Common myeloid progenitor, CD34-positive (primary cell): Measurements from ENCODE around the gene NOL7.

Experiments used
- CTCF ChIA-PET: fragments of 350-600 bp; sonication (Branson Sonifier 250); formaldehyde crosslinking; loops from one replicate; lab custom pipeline; 2021; ENCODE audit warnings: antibody characterized with exemption; lab: Charles Lee
- POLR2A ChIA-PET: fragments of 350-600 bp; sonication (Branson Sonifier 250); formaldehyde crosslinking; loops from one replicate; lab custom pipeline; 2021; ENCODE audit warnings: antibody characterized with exemption; lab: Charles Lee
- DNase-seq, 3 donors: peaks; one replicate each; pipeline versions ENCODE4 v3.0.0 to v3.0.0-alpha.2; 2013
- H3K27ac ChIP-seq, 2 experiments: 1 replicate in 1 of 2; 2 replicates in 1 of 2; pipeline ENCODE4 v1.7.0; 2013; ENCODE audit warnings: inconsistent platforms in 2 of 2, low read length in 2 of 2, mild to moderate bottlenecking in 2 of 2, low read depth in 1 of 2, moderate library complexity in 1 of 2; ENCODE audit not compliant: severe bottlenecking in 2 of 2, insufficient read depth in 1 of 2, poor library complexity in 1 of 2
- H3K27me3 ChIP-seq, 5 experiments: replicated peaks in 2 of 5; 1 replicate in 3 of 5; 2 replicates in 2 of 5; pipeline versions ENCODE4 v1.6.1 to v1.7.0; 2013; ENCODE audit warnings: low read length in 4 of 5, mild to moderate bottlenecking in 2 of 5, moderate library complexity in 2 of 5, inconsistent platforms in 1 of 5; ENCODE audit not compliant: insufficient read depth in 5 of 5, control insufficient read depth in 4 of 5
- H3K36me3 ChIP-seq, 4 experiments: 1 replicate in 2 of 4; 2 replicates in 2 of 4; pipeline versions ENCODE4 v1.6.1 to v1.7.0; 2013; ENCODE audit warnings: low read length in 3 of 4, control low read depth in 1 of 4, mild to moderate bottlenecking in 1 of 4; ENCODE audit not compliant: control insufficient read depth in 4 of 4, insufficient read depth in 4 of 4
- H3K4me1 ChIP-seq, 4 experiments: 1 replicate in 3 of 4; 2 replicates in 1 of 4; pipeline versions ENCODE4 v1.6.1 to v1.7.1; 2013; ENCODE audit warnings: low read length in 3 of 4, mild to moderate bottlenecking in 3 of 4, control low read depth in 1 of 4, inconsistent platforms in 1 of 4, moderate library complexity in 1 of 4; ENCODE audit not compliant: control insufficient read depth in 4 of 4, insufficient read depth in 4 of 4; ENCODE audit errors: control extremely low read depth in 1 of 4
- H3K4me3 ChIP-seq, 7 experiments: 1 replicate in 4 of 7; 2 replicates in 3 of 7; pipeline versions ENCODE4 v1.5.1 to v1.7.0; 2013; ENCODE audit warnings: mild to moderate bottlenecking in 7 of 7, low read length in 6 of 7, moderate library complexity in 6 of 7, inconsistent platforms in 2 of 7, low read depth in 2 of 7, control low read depth in 1 of 7; ENCODE audit not compliant: insufficient read depth in 4 of 7, control insufficient read depth in 1 of 7; ENCODE audit errors: extremely low read depth in 1 of 7
- H3K9me3 ChIP-seq, 5 experiments: 1 replicate in 4 of 5; 2 replicates in 1 of 5; pipeline versions ENCODE4 v1.6.1 to v1.7.1; 2013; ENCODE audit warnings: low read length in 4 of 5, mild to moderate bottlenecking in 2 of 5, inconsistent platforms in 1 of 5, low read depth in 1 of 5, moderate library complexity in 1 of 5; ENCODE audit not compliant: control insufficient read depth in 4 of 5, insufficient read depth in 2 of 5; ENCODE audit errors: control extremely low read depth in 1 of 5
- WGBS: methylation state at CpG from one replicate; pipeline ENCODE4 v1.1.5; 2013; ENCODE audit not compliant: insufficient coverage; 5-methylcytosine and 5-hydroxymethylcytosine counted together

NOL7 gene

DNA sequence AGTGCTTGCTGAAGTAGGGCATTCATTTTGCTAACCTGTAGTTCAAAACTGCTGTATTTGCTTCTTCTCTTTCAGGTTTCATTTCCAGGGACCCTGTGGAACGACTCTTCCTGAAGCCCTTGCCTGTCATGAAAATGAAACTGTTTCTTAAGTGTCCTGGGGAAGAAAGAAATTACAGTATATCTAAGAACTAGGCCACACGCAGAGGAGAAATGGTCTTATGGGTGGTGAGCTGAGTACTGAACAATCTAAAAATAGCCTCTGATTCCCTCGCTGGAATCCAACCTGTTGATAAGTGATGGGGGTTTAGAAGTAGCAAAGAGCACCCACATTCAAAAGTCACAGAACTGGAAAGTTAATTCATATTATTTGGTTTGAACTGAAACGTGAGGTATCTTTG, 3.4 kb upstream of the NOL7 start:
- 25% methylated on average over 3 of the region's 4 CpGs for WGBS
- peaks cover 11 to 38% (median 21%) of the 10 kb centered on the region in 4 experiments for H3K4me1 ChIP-seq
- H3K9me3 ChIP-seq = no peaks in the 10 kb centered on the region
- POLR2A ChIA-PET = interaction anchor here (0.9 kb wide), 1 partner anchor 17 kb away, joined by 4 read pairs; no protein-coding TSS in a partner anchor
- no peaks in the 10 kb centered on the region for H3K27me3 ChIP-seq
- peak in 2 of 3 donors; percentile 43 to 52 for DNase-seq
- CTCF ChIA-PET = interaction anchor here (2.5 kb wide), 1 partner anchor 37 kb away, joined by 10 read pairs; the partner anchor contains the start of gene SIRT5
- peak overlapping the region in 3 of 7 experiments; percentile 6 to 50 (median 40) for H3K4me3 ChIP-seq
- H3K27ac ChIP-seq = peak overlapping the region; percentile 30 to 59
- peaks cover 0 to 9% (median 2%) of the 10 kb centered on the region in 4 experiments for H3K36me3 ChIP-seq

DNA sequence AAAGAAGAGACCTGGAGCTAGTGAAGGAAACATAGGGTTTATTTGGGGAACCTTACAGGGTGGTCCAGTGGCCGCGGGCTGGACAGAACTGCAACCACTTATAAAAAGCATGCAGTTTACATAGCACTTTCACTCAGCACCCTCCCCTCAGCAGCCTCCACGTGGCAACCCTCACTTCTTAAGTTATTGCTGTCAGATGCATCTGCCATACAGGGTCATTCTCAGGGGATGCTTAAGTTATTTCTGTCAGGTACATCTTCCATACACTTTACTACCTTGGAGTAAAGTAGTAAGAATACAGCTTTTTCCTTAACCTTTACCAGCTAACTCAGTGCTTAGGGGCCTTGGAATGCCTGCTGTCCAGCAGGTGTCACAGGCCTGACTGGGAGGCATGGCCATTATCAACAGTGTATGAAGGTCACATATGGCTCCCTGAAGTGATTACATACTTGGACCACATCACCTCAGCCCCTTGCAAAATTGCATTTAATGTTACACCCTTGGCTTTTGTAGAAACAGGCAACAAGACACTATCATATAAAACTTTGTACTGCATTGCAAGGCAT, 2.0 kb upstream of the NOL7 start:
- Histone ChIP-seq H3K9me3 (no peaks in the 10 kb centered on the region), H3K4me3 (no peak overlapping the region), H3K27ac (no peak overlapping the region), H3K4me1 (peaks cover 11 to 41% (median 24%) of the 10 kb centered on the region in 4 experiments), H3K27me3 (no peaks in the 10 kb centered on the region), H3K36me3 (peaks cover 3 to 20% (median 11%) of the 10 kb centered on the region in 4 experiments)
- WGBS = 79% methylated on average over 2 of the region's 3 CpGs
- ChIA-PET POLR2A (no interaction called here), CTCF (interaction anchor here (2.5 to 5.2 kb wide), 2 partner anchors 13 to 38 kb away, joined by 10 to 29 read pairs; partner anchors contain the start of gene SIRT5)
- DNase-seq = no peak

DNA sequence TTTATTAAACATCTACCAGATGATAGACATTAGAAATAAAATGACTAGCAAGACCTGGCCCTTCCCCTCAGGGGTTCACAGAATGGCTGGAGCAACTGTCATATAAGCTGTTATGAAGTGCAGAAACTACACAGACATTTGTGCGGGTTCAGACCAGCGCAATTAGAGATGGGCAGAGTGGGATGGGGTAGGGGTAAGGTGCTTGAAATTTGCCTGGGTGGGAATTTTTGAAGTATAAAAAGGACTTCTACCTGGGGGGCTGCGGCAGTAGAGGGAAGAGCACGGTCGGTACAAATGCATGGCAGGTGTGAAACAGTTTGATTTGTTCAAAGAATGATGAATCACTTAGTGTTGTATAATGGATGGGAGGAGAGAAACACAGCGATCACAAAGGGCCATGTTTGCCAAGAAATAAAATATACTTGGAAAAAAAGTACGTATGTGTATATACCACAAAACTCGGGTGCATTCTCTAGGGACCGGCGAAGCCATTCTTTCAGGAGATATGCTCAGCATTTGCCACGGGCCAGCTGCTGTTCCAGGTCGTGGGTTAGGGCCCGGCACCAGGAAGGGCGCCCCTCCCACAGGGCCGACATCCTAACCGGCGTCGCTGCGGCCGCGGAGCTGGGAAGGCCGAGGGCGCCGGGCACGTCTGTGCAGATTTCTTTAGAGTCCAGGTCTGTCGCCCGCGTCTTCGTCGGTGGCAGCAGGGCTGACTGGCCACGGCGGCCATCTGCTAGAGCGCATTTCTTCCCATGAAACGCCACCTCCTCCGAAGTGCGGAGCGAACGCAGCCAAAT, 809 bp upstream of the NOL7 start:
- H3K27me3 ChIP-seq = no peaks in the 10 kb centered on the region
- no peaks in the 10 kb centered on the region for H3K9me3 ChIP-seq
- peak overlapping the region in 1 of 2 experiments; percentile 89 for H3K27ac ChIP-seq
- 9% methylated on average over 30 of the region's 38 CpGs for WGBS
- peaks cover 11 to 41% (median 24%) of the 10 kb centered on the region in 4 experiments for H3K4me1 ChIP-seq
- peaks cover 8 to 30% (median 19%) of the 10 kb centered on the region in 4 experiments for H3K36me3 ChIP-seq
- ChIA-PET CTCF (interaction anchor here (0.9 to 5.2 kb wide), 10 partner anchors 10 to 276 kb away, joined by 3 to 29 read pairs (median 4); partner anchors contain the start of gene SIRT5), POLR2A (interaction anchor here (1.1 to 2.4 kb wide), 5 partner anchors 21 to 152 kb away, joined by 3 to 9 read pairs (median 4); partner anchors contain the start of genes RANBP9 and SIRT5)
- H3K4me3 ChIP-seq = peak overlapping the region; percentile 61 to 99 (median 93)
- DNase-seq = no peak

DNA sequence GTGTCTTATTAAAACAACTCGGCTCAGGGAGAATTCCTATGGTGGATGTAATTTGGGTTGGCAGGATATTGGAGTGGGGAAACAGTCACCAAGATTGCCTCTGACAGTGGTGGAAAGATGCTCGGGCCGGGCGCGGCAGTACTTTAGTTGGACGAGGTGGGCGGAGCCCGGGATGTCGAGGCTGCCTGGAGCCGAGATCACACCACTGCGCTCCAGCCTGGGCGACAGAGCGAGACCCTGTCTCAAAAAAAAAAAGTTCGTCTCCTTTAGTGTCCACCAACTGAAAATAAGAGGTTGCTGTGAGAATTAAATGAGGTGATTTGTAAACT, 621 bp downstream of the NOL7 start:
- H3K4me3 ChIP-seq = peak overlapping the region; percentile 61 to 99 (median 93)
- H3K27me3 ChIP-seq = no peaks in the 10 kb centered on the region
- peak overlapping the region; percentile 84 to 89 for H3K27ac ChIP-seq
- DNase-seq = peak in 2 of 3 donors; percentile 48 to 49
- H3K4me1 ChIP-seq = peaks cover 11 to 36% (median 24%) of the 10 kb centered on the region in 4 experiments
- peaks cover 9 to 42% (median 29%) of the 10 kb centered on the region in 4 experiments for H3K36me3 ChIP-seq
- WGBS = 0% methylated on average over 1 of the region's 14 CpGs
- H3K9me3 ChIP-seq = no peaks in the 10 kb centered on the region
- POLR2A ChIA-PET = interaction anchor here (1.1 to 2.4 kb wide), 5 partner anchors 20 to 150 kb away, joined by 3 to 9 read pairs (median 4); partner anchors contain the start of genes RANBP9 and SIRT5
- CTCF ChIA-PET = interaction anchor here (0.6 to 5.2 kb wide), 15 partner anchors 10 to 285 kb away, joined by 3 to 29 read pairs (median 3); partner anchors contain the start of gene SIRT5

DNA sequence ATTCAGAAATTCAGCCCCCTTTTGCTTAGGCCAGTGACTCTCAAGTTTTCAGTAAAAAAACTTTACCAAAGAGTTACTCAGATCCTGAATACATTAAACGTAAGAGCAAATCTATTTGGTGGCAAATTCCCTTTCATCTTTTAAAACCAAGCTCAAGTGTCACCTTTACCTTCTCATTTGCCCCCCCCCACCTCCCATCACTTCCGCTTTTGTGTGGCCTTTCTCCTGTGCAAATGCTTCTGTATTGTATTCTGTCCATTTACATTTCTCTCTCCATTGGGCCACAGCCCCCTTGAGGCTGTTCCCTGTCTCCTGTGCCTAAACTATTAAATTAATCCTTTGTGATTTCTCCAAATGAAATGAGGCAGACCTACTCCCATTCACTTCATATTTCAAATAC, 1.9 kb downstream of the NOL7 start:
- no peaks in the 10 kb centered on the region for H3K27me3 ChIP-seq
- no peak overlapping the region for H3K4me3 ChIP-seq
- H3K36me3 ChIP-seq = peaks cover 12 to 54% (median 35%) of the 10 kb centered on the region in 4 experiments
- ChIA-PET POLR2A (interaction anchor here (0.6 kb wide), 1 partner anchor 18 kb away, joined by 4 read pairs; no protein-coding TSS in a partner anchor), CTCF (interaction anchor here (1.0 to 5.2 kb wide), 5 partner anchors 9 to 60 kb away, joined by 3 to 29 read pairs (median 3); partner anchors contain the start of gene SIRT5)
- WGBS = 86% methylated on average over 2 of the region's 2 CpGs
- H3K27ac ChIP-seq = no peak overlapping the region
- no peaks in the 10 kb centered on the region for H3K9me3 ChIP-seq
- H3K4me1 ChIP-seq = peaks cover 11 to 29% (median 24%) of the 10 kb centered on the region in 4 experiments
- DNase-seq = peak in 1 of 3 donors; percentile 13

DNA sequence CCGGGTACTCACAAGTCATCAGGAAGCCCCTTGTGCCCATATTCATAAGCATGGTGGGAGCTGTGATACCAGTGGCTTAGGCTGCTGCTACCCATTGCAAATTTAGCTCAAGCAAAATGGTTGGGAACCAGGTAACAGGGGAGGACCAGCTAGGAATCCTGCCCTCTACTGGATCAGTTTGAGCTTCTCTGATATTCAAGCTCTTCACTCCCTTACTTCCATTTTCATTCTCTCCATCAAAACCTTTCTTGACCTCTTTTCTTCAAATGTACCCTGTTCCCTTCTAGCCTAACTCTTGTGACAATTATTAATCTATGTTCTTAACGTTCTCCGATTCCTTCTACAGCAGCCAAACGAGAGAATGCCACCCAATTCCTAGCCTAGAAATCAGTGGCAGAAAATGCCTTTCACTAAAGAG, 9.7 kb downstream of the NOL7 start:
- no peaks in the 10 kb centered on the region for H3K27me3 ChIP-seq
- H3K27ac ChIP-seq = peak overlapping the region in 1 of 2 experiments; percentile 11
- 71% methylated on average over 1 of the region's 4 CpGs for WGBS
- no peak overlapping the region for H3K4me3 ChIP-seq
- no peaks in the 10 kb centered on the region for H3K9me3 ChIP-seq
- H3K36me3 ChIP-seq = peaks cover 29 to 83% (median 59%) of the 10 kb centered on the region in 4 experiments
- ChIA-PET CTCF (interaction anchor here (0.8 to 3.3 kb wide), 10 partner anchors 10 to 219 kb away, joined by 3 to 29 read pairs (median 4); partner anchors contain the start of genes NOL7 and SIRT5), POLR2A (interaction anchor here (1.0 kb wide), 1 partner anchor 87 kb away, joined by 3 read pairs; the partner anchor contains the start of gene RANBP9)
- peak; percentile 70 to 85 (median 81) for DNase-seq
- H3K4me1 ChIP-seq = no peaks in the 10 kb centered on the region
